DND-41 (cell line): ENCODE results near the gene ALDH1L2.

Experiments
- ATAC-seq: fragments of 200-7000 bp; cut with Tn5 transposase; 3 replicates; pipeline ENCODE4 v1.9.1; 2021; ENCODE audit warnings: low read depth; ENCODE audit not compliant: insufficient read depth
- DNase-seq: peaks from one replicate; pipeline ENCODE4 v3.0.0-alpha.2; 2020
- H2AFZ ChIP-seq: 2 replicates; pipeline ENCODE4 v1.6.0; 2012; ENCODE audit warnings: low read depth, low read length
- H3K27ac ChIP-seq: 2 replicates; pipeline ENCODE4 v1.5.1; 2012; ENCODE audit warnings: low read length, inconsistent platforms
- H3K27me3 ChIP-seq: fragments of 200-600 bp; sonication (generic); 2 replicates; pipeline ENCODE4 v1.6.0; 2012; ENCODE audit warnings: low read length, mild to moderate bottlenecking, inconsistent platforms; ENCODE audit not compliant: insufficient read depth, poor library complexity
- H3K36me3 ChIP-seq: 2 replicates; pipeline ENCODE4 v1.5.1; 2012; ENCODE audit warnings: low read length, inconsistent platforms; ENCODE audit not compliant: insufficient read depth
- H3K4me1 ChIP-seq: 2 replicates; pipeline ENCODE4 v1.5.1; 2012; ENCODE audit warnings: mild to moderate bottlenecking, low read length; ENCODE audit not compliant: insufficient read depth
- H3K4me2 ChIP-seq: 2 replicates; pipeline ENCODE4 v1.6.0; 2012; ENCODE audit warnings: mild to moderate bottlenecking, moderate library complexity, low read length, inconsistent platforms; ENCODE audit not compliant: insufficient read depth
- H3K4me3 ChIP-seq, 2 experiments: fragments of 200-600 bp in 1 of 2; shearing (Covaris generic) in 1 of 2; 2 replicates each; pipeline ENCODE4 v1.5.1; 2012 to 2016; ENCODE audit warnings: inconsistent platforms in 2 of 2, low read length in 2 of 2, mild to moderate bottlenecking in 2 of 2, low read depth in 1 of 2, moderate library complexity in 1 of 2
- H3K79me2 ChIP-seq: 2 replicates; pipeline ENCODE4 v1.6.0; 2012; ENCODE audit warnings: low read length, inconsistent platforms; ENCODE audit not compliant: insufficient read depth
- H3K9ac ChIP-seq: 2 replicates; pipeline ENCODE4 v1.6.0; 2012; ENCODE audit warnings: low read depth, mild to moderate bottlenecking, inconsistent platforms, low read length, moderate library complexity
- H3K9me3 ChIP-seq: 2 replicates; pipeline ENCODE4 v1.5.1; 2012; ENCODE audit warnings: low read length, moderate library complexity, mild to moderate bottlenecking, inconsistent platforms; ENCODE audit not compliant: insufficient read depth, severe bottlenecking
- H4K20me1 ChIP-seq: 2 replicates; pipeline ENCODE4 v1.6.0; 2012; ENCODE audit warnings: low read length; ENCODE audit not compliant: insufficient read depth
- EZH2 ChIP-seq: IDR thresholded peaks from 3 replicates; pipeline ENCODE4 v1.6.1; 2012; ENCODE audit warnings: borderline replicate concordance, low read depth, mild to moderate bottlenecking, moderate library complexity, low read length, inconsistent platforms; ENCODE audit not compliant: severe bottlenecking
- TF ChIP-seq, protein P1 (sequence below): IDR thresholded peaks from 2 replicates; pipeline ENCODE4 v1.5.1; 2012; ENCODE audit warnings: borderline replicate concordance, low read length, moderate library complexity, mild to moderate bottlenecking; ENCODE audit not compliant: poor library complexity, severe bottlenecking; ENCODE audit errors: extremely low read depth

ALDH1L2 gene

DNA sequence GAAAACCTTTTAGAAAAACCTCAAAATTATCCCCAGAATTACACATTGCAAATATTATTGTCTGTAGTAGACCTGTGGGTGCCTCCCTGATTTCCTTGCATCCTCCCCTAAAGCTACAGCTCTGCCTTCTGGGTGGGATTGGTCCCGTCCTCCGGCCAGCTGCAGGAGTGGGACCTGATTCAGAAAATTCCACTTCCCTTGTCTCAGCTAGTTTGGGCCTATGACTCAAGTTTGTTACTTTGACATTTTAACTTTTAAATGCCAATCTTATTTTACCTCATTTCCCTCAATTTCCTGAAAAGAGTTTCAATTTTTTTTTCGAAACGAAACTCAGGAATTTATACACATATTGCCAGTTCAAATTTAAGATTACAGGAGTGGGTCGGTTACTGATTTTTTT lies 113.0 kb downstream of the ALDH1L2 start:
- H3K9ac ChIP-seq, result no peak overlapping the region
- DNase-seq, result no peak
- no peak overlapping the region for H3K27ac ChIP-seq

More for the DNA sequence above, 113.0 kb downstream of the ALDH1L2 start:
- Histone ChIP-seq H3K4me1 (no peaks in the 10 kb centered on the region), H3K9me3 (no peaks in the 10 kb centered on the region), H3K36me3 (no peaks in the 10 kb centered on the region), H4K20me1 (no peaks in the 10 kb centered on the region), H3K27me3 (peaks cover 2% of the 10 kb centered on the region), H3K4me3 (no peak overlapping the region), H3K79me2 (no peaks in the 10 kb centered on the region), H3K4me2 (no peak overlapping the region), H2AFZ (no peak overlapping the region)
- ATAC-seq, result no peak
- TF ChIP-seq, protein P1, sequence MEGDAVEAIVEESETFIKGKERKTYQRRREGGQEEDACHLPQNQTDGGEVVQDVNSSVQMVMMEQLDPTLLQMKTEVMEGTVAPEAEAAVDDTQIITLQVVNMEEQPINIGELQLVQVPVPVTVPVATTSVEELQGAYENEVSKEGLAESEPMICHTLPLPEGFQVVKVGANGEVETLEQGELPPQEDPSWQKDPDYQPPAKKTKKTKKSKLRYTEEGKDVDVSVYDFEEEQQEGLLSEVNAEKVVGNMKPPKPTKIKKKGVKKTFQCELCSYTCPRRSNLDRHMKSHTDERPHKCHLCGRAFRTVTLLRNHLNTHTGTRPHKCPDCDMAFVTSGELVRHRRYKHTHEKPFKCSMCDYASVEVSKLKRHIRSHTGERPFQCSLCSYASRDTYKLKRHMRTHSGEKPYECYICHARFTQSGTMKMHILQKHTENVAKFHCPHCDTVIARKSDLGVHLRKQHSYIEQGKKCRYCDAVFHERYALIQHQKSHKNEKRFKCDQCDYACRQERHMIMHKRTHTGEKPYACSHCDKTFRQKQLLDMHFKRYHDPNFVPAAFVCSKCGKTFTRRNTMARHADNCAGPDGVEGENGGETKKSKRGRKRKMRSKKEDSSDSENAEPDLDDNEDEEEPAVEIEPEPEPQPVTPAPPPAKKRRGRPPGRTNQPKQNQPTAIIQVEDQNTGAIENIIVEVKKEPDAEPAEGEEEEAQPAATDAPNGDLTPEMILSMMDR, result no peak
- TF ChIP-seq EZH2, result no peak
